HG03571 (cell line): Measurements from ENCODE around the gene VCL.

Experiments
- ATAC-seq: cut with Tn5 transposase; IDR thresholded peaks from one replicate; pipeline ENCODE4 v1.9.1; 2021; ENCODE audit not compliant: unreplicated experiment

Gene VCL

DNA sequence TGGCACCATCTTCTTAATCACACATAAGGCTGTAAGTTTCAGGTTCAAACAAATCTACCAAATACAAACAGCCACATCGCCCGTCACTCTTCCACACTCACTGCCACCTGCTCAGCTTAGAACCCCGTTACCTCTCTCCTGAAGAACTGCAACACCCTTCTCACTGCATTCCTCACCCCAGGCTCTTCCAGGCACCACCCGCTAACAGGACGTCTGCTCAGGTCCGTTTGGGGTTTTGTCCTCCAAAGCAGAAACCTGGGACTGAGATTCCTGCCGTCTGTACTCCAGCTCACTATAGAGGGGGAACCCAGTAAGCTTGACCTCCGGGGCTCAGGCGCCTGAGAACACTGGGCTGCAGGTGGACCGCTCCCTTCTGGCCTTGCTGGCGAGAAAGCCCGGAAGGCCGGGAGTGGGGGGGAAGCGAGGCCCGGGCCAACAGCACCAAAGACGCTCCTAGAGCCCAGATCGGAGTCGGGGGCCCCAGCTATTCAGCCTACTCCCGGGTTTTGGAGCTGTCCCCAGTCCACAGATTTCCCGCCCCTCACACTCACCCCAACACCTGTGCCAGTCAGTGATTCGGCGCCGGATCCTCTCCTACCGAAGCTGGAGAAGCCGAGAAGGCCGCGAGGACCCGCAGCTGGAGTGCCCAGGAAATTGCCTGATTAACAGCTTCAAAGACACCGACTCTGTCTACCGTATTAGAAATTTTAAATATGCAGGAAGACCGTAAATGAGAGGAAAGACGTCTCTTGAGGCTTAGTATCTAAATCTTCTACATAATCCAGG is 152.5 kb downstream of the VCL start, which contains the start of gene AP3M1:
Gene AP3M1 (minus strand): TSS at position 625 of the 786 bp plus-strand sequence. CDS start 12,449 bp downstream, outside the sequence.
- ATAC-seq = peak; percentile 42

DNA sequence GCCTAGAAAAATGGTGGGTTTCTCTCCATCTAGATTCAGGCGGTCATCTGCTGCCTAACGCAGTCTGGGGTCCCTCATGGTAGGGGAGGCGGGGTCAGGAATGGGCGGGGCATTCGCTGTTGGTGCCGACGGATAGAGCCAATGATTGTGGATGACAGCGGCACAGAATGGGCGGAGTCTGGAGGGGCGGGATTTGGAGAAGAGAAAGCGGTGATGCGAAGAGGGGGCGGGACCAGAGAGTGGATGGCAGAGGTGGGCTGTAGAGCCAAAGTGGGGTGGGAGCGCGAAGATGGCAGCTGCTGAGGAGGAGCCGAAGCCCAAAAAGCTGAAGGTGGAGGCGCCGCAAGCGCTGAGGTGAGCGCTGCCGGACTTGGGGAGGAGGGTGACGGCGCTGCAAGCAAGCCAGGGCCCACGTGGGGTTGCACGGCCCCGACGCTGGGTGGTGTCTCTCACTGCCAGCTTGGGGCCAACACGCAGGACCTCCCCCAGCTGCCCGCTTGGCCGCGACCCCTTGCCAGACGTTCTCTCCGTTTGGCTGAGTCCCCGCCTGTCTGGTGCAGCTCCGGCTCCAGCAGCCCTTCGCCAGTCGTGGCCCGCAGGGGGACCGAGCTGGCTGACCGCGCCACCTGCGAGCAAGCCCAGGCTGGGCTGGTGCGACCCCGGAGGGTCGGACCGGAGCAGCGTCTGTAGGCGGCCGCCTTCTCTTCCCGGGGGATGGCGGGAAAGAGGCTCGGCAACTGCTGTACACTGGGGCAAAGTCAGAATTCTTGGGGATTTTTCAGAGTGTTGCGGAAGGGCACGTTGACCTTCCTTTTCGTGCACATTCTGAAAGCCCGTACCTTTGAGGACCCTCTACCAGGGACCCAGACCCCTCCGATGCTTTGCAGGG is 153.3 kb downstream of the VCL start, which contains the start of gene ADK:
Gene ADK (plus strand): TSS at position 232 of the 889 bp plus-strand sequence. CDS start 58 bp downstream, at position 290.
- peak; percentile 78 for ATAC-seq

DNA sequence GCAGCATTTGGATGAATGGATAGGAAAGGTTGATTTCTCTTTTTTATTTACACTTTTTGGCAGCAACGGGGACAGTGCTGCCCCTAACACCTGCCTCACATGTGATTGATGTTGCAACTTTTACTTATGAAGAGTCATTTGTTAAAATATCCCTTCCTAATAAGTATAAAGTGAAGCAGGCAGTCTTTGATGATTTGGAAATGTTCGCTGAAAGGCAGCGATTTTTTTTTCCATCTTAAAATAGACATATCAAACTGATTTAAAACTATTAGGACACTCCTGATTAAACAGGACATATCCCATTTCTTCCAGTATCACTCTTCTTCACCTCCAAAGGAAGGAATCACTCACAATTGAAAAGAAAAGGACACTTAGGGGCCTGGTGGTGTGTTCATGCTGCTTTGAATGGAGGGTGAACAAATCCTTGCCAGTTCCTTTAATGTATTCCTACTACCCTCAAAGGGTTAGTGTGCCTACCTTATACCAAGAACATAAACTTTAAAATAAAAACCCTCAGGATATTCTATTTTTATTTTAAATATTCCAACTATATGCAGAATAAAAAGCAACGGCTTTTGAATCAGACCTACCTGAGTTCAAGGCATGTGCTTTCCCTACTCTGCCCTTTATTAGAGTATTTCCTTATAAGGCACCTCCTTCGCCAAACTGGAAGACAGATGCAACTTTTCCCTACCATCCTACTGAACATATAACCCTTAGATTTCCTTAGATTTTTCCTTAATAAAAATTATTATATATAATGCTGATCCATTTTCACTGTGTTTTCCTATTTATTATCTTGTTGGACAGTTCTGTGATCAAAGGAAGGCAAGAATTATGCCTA is 154.2 kb downstream of the VCL start:
- ATAC-seq = no peak

DNA sequence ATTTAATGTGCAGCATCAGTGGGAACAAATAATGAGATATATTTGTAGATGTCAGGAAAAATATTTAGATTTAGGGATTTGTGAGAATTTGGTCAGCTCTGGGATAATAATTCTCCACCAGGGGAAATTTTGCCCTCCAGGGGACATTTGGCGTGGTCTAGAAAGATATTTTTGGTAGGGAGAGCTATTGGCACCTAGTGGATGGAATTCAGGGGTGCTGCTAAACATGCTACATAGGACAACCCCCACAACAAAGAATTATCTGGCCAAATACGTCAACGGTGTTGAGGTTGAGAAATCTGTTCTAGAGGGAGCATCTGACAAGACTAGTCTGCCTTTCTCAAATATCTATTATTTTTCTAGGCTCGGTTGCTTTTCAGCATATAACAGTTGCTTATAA is 155.2 kb downstream of the VCL start:
- no peak for ATAC-seq

DNA sequence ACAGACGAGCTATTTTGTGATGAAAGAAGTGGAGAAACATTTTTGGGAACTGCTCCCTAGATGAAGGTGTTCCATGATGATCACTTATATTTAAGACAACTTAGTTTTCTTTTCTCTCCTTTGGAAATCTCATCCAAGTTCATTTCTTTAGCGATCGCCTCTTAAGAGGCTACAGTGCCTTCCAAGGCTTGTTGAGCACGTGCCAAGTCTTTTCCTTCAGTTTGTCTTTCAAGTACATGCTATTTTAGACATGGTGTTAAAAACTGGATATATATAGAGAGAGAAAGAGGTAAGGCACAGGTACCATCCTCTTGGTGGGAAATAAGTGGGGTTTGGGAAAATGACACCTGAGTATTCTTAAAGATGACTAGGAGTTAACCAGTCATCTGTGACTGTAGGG is 155.8 kb downstream of the VCL start:
- ATAC-seq = no peak

DNA sequence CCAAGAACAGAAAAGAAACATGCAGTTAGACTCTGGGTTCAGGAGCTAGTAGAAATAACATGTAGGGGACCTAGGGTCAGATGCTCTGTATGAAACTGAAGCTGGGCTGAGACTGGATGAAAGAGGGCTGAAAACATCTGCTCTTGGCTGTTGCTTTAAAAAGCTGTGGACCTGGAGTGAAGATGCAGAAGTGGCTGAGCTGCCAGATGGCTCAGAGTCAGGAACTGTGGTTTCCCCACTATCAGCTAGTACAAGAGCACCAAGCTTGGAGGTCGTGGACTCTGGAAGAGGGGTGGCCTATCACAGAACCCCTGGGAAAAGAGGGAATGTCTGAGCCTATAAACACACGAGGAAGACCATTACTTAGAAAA is 159.0 kb downstream of the VCL start:
- no peak for ATAC-seq

DNA sequence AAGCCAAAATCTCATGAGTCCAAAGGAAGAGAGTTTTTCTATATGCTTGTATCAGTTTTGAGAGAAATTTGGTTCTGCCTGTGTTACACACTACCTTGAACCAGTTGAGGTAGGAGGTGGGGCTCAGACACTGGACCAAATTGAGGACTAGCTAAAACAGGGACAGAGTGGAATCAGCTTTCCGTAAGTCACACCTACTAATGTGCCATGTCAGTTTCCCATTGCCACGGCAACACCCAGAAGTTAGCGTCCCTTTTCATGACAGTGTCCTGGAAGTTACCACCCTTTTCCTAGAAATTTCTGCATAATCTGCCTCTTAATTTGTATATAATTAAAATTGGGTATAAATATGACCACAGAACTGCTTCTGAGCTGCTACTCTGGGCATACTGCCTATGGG is 162.1 kb downstream of the VCL start:
- no peak for ATAC-seq

DNA sequence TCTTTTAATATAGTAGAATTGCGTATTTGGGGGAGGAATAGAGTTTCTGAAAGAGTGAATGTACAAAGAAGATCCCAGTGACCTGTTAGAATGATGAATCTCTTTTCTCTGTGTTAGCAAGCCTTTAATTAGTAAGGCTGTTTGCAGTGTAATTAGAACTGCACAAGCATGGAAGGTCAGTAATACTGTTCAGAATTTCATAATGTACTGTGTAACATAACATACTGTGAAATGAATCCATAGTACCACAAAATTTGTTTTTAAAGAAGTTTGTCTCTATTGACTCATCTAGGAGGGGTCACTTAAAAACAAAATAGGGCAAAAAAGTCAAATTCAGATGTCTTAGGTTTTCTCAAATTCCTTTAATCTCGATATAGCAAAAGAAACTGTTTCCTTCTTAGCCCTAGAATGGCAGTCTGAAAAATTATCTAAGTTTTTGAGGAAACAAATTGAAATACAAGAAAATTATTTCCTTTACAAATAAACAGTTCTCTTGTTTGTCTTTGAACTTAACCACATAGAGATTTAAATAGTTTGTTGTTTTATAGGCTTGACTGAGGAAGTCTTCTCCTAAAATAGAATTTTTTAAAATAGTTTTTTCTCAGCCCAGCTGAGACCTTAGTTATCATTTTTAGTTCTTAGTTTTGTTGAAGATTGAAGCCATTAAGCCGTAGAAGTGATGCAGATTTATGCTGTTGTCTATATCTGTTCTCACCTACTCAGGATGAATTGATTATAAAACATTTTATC is 165.6 kb downstream of the VCL start:
- ATAC-seq = no peak

DNA sequence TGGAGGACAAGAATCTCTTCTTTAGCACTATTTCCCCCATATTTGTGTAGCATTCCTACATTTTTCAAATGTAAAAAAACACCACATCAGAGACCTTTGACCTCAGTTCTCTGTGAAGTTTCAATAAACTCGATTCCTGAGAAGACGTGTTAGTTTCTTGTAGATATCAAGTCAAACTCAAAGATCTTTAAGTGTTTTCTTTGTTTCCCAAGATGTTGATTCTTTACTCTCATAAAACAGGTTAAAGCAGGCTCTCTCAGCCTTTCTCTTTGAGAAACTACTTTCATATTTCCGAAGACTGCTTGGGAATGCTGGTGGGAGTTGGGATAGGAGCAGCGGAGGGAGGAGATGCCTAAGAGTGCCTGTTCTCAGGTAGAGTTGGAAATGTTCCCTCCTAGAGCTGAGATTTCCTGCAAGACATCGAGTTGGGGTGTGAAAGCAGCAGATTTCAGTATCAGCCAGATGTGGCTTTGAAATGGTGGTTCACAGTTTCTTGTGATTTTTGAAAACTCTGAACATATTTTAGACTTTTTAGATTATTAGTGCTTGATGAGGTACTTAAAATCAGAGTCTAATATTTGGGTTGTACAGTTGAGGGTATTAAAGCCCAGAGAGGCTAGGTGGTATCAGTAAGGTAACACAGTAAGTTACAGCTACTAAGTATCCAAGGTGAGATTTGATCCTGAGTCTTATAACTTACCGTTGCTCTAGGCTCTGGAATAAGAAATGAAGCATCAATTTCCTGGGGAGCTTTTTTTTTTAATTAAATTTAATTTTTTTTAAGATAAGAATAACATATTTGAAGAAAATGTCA is 167.0 kb downstream of the VCL start:
- no peak for ATAC-seq

DNA sequence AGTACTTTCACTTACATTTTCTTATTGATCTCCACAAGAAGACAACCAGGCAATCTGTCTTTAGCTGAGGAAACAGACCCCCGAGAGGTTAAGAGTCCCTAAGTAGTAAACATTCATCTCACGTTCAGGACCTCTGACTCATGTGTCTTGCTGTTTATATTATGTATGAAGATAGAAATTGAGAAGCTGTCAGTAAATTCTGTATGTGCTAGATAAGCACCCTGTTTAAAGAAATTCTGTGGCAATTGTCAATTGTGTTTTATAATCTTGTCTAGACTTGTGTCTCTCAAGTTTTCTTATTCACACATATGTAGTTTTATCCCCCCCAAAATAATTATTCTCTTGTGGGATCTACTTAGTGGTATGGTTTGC is 167.6 kb downstream of the VCL start:
- ATAC-seq = no peak

DNA sequence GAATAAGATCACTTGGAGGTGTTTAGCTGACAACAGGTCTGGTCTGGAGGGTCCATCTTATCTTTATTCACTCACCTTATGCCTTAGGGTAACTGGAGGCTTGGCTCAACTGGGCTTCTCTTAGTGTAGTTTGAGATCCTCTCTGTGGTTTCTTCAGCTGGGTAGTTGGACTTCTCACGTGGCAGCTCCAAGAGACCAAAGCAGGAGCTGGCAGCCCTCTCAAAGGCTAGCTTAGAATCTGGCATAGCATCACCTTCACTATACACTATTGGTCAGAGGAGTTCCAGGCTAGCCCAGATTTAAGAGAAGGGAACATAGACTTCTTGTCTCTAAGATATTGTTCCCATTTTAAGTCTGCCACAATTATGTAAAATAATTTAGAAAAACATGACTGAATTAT is 169.5 kb downstream of the VCL start:
- ATAC-seq = no peak
